ENCODE results near the gene SYP. TPM values are rescaled to one million over a fixed set of nuclear protein-coding genes. Genes with fewer than 3 reads are reported as not detected.
A peak's percentile ranks its signal among the peaks of the same experiment; 100 is the strongest.

SYP gene
- 0.17 and 0.63 TPM in 2 replicates for total RNA-seq (2014; rRNA removed; shearing (Covaris generic); ENCODE audit: low replicate concordance)

DNA sequence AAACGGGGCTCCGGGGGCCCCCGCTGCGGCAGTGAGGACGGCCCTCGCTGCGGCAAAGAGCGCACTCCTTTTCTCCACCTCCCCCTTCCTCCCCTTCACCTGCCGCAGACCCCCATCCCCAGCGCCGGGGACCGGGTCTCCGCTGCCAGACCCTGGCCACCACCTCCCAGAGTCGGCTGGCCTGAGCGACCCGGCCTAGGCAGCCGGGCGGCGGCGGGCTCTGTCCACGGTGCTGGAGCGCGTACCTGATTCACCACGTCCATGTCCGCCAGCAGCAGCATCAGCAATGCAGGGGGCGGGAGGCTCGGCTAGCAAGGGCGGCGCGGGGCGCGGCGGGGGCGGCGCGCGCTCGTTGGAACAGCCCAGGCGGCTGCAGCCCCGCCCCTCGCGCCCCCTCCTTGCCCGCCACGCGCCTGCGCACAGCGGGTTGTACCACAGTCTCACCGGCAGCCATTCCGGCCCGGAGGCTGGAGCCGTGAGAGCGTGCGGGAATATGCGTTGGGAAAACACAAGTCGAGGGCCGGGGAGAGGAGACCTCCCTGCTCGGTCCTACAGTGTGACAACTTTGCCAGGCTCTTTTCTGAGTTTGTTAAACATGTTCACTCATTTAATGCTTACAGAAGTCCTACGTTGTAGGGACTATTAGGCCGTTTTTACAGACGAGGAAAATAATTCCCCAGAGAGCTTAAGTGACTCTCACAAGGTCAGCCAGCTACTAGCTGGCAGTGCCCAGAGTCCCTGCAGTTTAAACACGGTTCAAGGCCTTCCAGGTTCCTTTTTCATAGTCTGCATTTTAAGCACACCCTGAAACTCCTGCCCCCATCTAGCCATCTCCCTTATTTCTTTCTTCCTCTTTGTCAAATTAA, at the start of gene SYP:
Gene SYP (minus strand): TSS at position 288 of the 866 bp plus-strand sequence. CDS start 7 bp downstream, at position 281.
- peak within 1 kb of the TSS; percentile 31 for H3K4me3 ChIP-seq
- H3K9me3 ChIP-seq = no peaks in the 10 kb centered on the region
- DNase-seq = peak; percentile 85
- no peaks in the 10 kb centered on the region for H3K27me3 ChIP-seq
- no peaks in the 10 kb centered on the region for H3K36me3 ChIP-seq

DNA sequence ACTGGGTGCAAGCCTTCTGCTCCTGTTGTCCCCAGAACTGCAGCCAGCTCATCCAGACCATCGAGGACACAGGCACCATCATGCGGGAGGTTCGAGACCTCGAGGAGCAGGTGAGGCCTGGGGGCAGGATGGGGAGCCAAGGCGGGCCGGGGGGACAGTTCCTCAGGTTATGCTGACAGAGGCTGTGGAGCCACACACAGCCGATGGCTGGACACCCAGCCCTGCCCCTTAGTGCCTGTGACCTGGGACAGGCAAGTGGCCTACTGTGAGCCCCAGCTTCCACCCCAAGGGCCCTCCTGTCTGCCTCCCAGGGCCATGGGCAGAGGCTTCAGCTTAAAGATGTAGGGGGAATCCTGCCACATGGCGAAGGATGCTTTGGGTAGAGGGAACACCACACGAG, 49.6 kb upstream of the SYP start:
- H3K9me3 ChIP-seq = no peaks in the 10 kb centered on the region
- no peaks in the 10 kb centered on the region for H3K36me3 ChIP-seq
- no peaks in the 10 kb centered on the region for H3K27me3 ChIP-seq
- no peak overlapping the region for H3K4me3 ChIP-seq
- DNase-seq = no peak

DNA sequence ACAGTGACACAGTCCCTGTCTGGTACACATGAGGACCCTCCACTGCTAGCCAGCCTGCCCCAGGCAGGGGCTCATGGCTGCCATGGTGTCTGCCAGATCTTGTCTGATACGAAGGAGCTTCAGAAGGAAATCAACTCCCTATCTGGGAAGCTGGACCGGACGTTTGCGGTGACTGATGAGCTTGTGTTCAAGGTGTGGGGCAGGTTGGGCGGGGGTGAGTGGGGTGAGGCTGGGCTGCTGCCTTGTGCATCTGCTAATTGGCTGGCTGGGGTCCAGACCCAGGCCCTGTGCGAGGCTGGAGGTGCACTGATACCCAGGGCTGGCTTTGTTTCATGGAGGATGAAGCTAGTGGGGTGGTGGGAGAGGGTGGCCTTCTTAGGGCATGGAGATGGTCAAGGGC, 49.1 kb upstream of the SYP start:
- Histone ChIP-seq H3K36me3 (peaks cover under 1% of the 10 kb centered on the region; the same call in 1 of the 2 replicates), H3K4me3 (no peak overlapping the region), H3K27me3 (no peaks in the 10 kb centered on the region), H3K9me3 (no peaks in the 10 kb centered on the region)
- no peak for DNase-seq

DNA sequence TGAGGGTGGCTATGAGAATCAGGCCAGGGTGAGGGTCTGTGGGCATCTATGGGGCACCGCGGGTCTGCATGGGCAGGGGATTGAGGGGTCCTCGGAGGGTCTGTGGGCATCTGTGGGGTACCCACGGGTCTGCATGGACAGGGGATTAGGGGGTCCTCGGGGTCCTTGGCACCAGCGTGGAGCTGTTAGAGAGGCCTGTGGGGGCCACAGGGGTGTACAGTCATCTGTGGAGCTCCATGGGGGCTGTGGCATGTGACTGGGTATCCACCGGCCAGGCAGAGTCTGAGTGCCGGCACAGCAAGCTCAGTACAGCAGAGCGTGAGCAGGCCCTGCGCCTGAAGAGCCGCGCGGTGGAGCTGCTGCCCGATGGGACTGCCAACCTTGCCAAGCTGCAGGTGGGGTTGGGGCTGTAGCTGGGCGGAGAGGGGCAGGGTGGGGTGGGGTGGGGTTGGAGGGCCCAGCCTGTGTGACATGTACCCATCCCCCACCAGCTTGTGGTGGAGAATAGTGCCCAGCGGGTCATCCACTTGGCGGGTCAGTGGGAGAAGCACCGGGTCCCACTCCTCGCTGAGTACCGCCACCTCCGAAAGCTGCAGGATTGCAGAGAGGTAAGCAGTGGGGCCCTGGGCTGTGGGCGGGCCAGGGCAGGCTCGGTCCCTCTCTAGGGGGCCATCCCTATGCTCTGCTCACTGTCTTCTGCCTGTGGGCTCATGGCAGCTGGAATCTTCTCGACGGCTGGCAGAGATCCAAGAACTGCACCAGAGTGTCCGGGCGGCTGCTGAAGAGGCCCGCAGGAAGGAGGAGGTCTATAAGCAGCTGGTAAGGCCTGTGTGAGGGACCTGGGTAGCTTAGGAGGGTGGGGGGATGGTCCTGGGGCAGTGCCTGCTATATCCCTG, 48.2 kb upstream of the SYP start:
- DNase-seq = no peak
- Histone ChIP-seq H3K27me3 (no peaks in the 10 kb centered on the region), H3K4me3 (no peak overlapping the region), H3K9me3 (no peaks in the 10 kb centered on the region), H3K36me3 (peaks cover 2% of the 10 kb centered on the region)

DNA sequence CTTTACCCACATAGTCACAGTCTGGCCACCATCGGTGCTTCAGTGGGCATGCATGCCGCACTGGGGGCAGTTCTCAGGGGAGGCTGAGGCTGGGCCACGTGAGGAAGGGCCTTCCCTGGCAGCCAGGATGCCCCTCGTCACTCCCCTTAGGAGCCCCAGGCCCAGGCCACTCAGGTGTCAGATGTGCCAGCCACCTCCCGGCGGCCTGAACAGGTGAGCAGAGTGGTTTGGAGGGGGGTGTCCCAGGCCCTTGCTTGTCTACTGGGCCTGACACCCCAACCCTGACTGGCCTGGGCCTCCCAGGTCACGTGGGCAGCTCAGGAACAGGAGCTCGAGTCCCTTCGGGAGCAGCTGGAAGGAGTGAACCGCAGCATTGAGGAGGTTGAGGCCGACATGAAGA, 47.4 kb upstream of the SYP start:
- Histone ChIP-seq H3K27me3 (no peaks in the 10 kb centered on the region), H3K9me3 (no peaks in the 10 kb centered on the region), H3K36me3 (peaks cover 2% of the 10 kb centered on the region), H3K4me3 (no peak overlapping the region)
- no peak for DNase-seq

DNA sequence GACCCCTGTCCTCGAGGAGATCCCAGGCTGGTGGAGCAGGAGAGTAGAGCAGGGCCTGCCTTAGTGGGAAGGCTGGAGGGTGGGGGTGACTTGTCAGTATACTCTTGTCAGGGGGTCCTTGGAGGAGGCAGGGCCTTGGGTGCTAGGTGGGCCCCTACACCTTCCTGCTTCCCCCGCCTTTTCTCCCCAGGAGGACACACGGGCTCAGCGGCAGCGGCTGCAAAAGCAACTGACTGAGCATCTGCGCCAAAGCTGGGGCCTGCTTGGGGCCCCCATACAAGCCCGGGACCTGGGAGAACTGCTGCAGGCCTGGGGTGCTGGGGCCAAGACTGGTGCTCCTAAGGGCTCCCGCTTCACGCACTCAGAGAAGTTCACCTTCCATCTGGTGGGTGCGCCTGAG, 46.5 kb upstream of the SYP start:
- DNase-seq = no peak
- H3K4me3 ChIP-seq = no peak overlapping the region
- H3K9me3 ChIP-seq = no peaks in the 10 kb centered on the region

DNA sequence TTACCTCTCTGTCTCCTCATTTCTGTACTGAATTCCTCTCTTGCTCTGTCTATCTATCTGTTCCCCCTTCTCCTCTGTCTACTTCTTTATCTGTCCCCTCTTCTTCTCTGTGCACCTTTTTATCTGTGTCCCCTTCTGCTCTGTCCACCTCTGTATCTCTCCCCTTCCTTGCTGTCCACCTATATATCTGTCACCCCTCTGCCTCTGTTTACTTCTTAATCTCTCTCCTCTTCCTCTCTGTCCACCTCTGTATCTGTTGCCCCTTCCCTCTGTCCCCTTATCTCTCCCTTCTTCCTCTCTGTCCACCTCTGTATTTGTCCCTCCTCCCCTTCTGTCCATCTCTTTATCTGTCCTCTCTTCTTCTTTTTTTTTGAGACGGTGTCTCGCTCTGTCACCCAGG, 44.2 kb upstream of the SYP start:
- Histone ChIP-seq H3K27me3 (no peaks in the 10 kb centered on the region), H3K9me3 (no peaks in the 10 kb centered on the region), H3K4me3 (no peak overlapping the region), H3K36me3 (peaks cover 2% of the 10 kb centered on the region)
- DNase-seq = no peak

More for the DNA sequence above, 46.5 kb upstream of the SYP start:
- Histone ChIP-seq H3K36me3 (peaks cover 2% of the 10 kb centered on the region), H3K27me3 (no peaks in the 10 kb centered on the region)

DNA sequence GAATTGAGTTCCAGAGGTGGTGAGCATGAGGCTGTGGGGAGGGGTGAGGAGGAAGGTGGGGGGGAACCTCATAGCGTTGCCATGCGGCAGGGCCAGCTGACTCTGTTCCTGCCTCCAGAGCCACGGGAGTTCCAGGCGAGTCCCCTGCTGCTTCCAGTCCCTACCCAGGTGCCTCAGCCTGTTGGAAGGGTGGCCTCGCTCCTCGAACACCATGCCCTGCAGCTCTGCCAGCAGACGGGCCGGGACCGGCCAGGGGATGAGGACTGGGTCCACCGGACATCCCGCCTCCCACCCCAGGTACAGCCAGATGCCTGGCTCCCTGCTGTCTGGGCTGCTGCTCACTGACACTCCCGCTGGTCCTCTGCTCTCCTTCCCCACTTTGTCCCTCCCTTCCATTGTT, 43.2 kb upstream of the SYP start:
- Histone ChIP-seq H3K27me3 (no peaks in the 10 kb centered on the region), H3K9me3 (no peaks in the 10 kb centered on the region), H3K4me3 (no peak overlapping the region), H3K36me3 (peaks cover 2% of the 10 kb centered on the region)
- peak; percentile 61 for DNase-seq

DNA sequence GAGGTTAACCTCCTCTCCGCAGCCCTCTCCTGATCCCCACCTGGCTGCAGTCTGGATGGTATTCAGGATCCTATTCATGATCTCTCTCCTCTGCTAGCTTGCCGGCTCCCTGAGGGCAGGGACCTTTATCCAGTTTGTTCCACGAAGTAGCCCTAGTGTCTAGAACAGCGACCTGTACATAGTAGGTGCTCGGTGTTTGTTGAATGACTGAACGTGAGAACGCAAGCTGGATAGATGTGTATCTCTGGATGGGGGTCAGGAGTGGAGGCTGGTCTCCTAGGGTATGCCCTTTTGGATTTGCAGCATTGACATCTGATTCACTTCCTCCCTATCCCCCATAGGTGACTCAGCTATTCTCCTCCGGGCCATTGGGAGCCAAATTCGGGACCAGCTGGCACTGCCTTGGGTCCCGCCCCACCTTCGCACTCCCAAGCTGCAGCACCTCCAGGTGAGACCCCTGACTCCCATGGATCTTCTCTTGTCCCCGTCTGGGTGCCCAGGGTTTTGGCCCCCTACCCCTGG, 42.6 kb upstream of the SYP start:
- DNase-seq = peak; percentile 40
- H3K27me3 ChIP-seq = no peaks in the 10 kb centered on the region

DNA sequence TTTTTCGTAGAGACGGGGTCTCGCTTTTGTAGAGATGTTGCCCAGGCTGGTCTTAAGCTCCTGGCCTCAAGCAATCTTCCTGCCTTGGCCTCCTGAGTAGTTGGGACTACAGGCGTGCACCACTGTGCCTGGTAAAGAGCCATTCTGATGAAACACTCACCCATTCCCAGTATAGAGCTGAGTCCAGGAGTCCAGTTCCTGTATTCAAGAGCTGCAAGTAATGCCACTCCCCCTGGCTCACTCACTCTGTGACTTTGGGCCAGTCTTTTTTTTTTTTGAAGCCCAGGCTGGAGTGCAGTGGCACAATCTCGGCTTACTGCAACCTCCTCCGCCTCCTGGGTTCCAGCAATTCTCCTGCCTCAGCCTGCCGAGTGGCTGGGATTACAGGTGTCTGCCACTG, 38.7 kb upstream of the SYP start:
- no peak for DNase-seq
- Histone ChIP-seq H3K9me3 (no peaks in the 10 kb centered on the region), H3K36me3 (no peaks in the 10 kb centered on the region; the same call in none of the 2 replicates), H3K4me3 (no peak overlapping the region), H3K27me3 (no peaks in the 10 kb centered on the region)

More for the DNA sequence above, 42.6 kb upstream of the SYP start:
- Histone ChIP-seq H3K36me3 (peaks cover 2% of the 10 kb centered on the region), H3K4me3 (no peak overlapping the region), H3K9me3 (no peaks in the 10 kb centered on the region)

DNA sequence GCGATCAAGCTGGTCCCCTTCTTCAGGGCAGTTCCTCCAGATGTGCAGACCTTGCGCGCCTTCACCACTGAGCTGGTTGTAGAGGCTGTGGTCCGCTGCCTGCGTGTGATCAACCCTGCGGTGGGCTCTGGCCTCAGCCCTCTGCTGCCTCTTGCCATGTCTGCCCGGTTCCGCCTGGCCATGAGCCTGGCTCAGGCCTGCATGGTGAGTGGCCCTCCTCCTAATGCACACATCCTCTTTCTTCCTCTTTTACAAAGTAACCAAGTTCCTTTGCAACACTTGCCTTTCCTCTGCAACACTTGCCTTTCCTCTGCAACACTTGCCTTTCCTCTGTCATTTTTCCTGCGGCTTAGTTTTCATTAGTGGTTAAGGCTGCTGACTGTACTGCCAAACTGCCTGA, 37.1 kb upstream of the SYP start:
- DNase-seq = no peak
- Histone ChIP-seq H3K9me3 (no peaks in the 10 kb centered on the region), H3K27me3 (no peaks in the 10 kb centered on the region), H3K4me3 (no peak overlapping the region), H3K36me3 (no peaks in the 10 kb centered on the region)

DNA sequence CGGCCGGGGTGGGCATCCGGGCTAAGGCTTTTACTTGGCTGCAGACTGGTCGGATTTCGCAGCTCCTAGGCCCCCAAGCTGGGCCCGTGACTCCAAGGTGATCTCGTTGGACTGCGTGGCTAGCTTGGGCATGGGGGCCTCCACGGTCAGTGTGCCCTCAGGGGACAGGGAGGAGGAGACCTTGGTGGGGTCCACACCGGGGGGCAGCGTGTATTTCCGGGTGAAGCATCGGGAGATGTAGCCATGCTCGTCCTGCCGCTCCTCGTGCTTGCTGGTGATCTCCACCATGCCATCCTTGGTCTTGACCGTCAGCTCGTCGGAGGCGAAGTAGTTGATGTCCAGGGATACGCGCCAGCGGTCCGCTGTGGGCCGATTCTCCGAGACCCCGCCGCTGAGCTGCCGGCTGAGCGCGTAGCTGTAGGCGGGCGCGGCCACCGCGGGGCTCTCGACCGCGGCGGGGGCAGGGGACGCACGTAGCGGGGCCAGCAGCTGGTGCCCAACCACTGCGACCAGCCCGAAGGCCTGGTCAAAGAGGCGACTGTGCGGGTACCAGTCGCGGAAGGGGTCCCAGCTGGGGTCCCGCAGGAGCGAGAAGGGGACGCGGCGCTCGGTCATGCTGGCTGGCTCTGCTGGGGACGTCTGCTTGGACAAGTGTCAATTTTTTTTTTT, 34.0 kb upstream of the SYP start:
- DNase-seq = no peak
- no peak overlapping the region for H3K4me3 ChIP-seq

DNA sequence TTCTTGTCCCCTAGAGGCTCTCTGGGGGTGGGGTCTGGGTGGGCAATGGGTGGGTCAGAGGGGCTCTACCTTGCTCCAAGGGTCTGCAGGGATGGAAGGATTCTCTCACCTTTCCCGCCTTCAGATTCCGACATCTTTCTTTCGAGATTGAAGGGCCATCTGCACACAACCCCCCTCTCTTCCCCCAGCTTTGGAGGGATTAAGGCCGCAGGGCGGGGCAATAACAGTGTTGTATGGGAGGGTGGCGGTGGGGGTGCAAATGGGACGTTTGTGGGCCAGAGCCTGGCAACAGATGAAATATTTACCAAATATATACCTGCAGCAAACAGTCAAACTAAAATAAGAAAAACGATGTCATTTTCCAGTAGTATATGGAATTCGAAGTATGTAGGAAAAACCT, 33.2 kb upstream of the SYP start, which contains the start of gene CACNA1F:
Gene CACNA1F (minus strand): TSS at position 165 of the 400 bp plus-strand sequence. CDS start 31 bp downstream, at position 134.
- Histone ChIP-seq H3K27me3 (no peaks in the 10 kb centered on the region), H3K36me3 (no peaks in the 10 kb centered on the region), H3K4me3 (no peak within 1 kb of the TSS), H3K9me3 (no peaks in the 10 kb centered on the region)
- DNase-seq = no peak

More for the DNA sequence above, 34.0 kb upstream of the SYP start:
- Histone ChIP-seq H3K36me3 (no peaks in the 10 kb centered on the region), H3K27me3 (no peaks in the 10 kb centered on the region), H3K9me3 (no peaks in the 10 kb centered on the region)

DNA sequence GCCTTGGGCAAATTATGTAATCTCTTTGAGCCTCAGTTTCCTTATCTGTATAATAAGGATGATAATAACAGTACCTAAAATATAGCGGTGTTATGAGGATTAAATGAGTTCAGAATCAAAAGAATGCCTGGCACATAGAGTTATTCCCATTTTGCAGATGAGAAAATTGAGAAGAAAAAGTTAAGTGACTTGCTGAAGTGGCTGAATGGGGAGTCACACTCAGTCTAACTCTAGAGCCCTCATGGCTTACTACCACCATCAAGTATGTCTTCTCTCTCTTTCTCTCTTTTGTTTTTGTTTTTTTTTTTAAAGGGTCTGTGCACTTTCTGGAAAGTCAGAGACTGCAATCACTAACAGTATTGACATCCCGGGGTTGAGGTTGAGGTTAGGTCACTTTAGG, 32.5 kb upstream of the SYP start:
- no peaks in the 10 kb centered on the region for H3K36me3 ChIP-seq
- DNase-seq = no peak
- H3K27me3 ChIP-seq = no peaks in the 10 kb centered on the region
- no peak overlapping the region for H3K4me3 ChIP-seq
- no peaks in the 10 kb centered on the region for H3K9me3 ChIP-seq

DNA sequence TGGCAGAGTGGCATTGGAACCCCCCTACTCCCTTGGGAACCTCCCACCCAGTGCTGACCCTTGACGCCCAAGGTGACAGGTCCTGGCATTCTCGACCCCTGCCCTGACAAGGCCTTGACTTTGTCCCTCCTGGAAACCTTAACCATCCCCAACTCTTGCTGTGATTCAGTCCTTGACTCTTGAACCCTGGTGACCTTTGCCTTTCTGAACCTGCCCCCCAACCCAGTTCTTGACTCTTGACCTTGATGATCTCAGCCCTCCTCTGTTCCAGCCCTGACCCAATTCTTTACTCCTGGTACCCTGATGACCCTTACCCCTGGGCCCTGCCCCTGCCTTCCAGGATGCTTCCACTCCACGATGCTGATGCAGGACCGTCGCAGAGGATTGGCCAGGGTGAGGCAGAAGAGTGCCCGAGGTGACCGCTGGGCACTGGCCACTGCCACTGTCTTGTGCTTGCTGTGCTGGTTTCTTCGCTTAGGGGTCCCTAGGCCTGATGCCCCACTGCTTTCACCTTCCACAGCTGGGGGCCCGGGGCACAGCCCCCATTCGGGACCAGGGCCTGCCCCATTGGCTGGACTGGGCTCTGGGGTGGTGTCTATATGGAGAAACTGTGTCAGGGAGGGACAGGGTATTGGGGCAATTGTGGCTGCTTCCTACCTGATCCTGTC, 31.5 kb upstream of the SYP start:
- DNase-seq = no peak
- no peak overlapping the region for H3K4me3 ChIP-seq
- no peaks in the 10 kb centered on the region for H3K36me3 ChIP-seq
- H3K9me3 ChIP-seq = no peaks in the 10 kb centered on the region
- no peaks in the 10 kb centered on the region for H3K27me3 ChIP-seq
